Bronchus fibroblast of lung (primary cell): Measurements from ENCODE around the gene TLN1. TPM values are rescaled to one million over a fixed set of nuclear protein-coding genes. Genes with fewer than 3 reads are reported as not detected.

Experiments used
- total RNA-seq: library from RNA; depleted of rRNA; stranded (reverse); fragments of >200 nt; gene quantifications from 2 replicates; pipeline ENCODE4 v1.2.3, GENCODE V29; 2015

The TLN1 gene, protein sequence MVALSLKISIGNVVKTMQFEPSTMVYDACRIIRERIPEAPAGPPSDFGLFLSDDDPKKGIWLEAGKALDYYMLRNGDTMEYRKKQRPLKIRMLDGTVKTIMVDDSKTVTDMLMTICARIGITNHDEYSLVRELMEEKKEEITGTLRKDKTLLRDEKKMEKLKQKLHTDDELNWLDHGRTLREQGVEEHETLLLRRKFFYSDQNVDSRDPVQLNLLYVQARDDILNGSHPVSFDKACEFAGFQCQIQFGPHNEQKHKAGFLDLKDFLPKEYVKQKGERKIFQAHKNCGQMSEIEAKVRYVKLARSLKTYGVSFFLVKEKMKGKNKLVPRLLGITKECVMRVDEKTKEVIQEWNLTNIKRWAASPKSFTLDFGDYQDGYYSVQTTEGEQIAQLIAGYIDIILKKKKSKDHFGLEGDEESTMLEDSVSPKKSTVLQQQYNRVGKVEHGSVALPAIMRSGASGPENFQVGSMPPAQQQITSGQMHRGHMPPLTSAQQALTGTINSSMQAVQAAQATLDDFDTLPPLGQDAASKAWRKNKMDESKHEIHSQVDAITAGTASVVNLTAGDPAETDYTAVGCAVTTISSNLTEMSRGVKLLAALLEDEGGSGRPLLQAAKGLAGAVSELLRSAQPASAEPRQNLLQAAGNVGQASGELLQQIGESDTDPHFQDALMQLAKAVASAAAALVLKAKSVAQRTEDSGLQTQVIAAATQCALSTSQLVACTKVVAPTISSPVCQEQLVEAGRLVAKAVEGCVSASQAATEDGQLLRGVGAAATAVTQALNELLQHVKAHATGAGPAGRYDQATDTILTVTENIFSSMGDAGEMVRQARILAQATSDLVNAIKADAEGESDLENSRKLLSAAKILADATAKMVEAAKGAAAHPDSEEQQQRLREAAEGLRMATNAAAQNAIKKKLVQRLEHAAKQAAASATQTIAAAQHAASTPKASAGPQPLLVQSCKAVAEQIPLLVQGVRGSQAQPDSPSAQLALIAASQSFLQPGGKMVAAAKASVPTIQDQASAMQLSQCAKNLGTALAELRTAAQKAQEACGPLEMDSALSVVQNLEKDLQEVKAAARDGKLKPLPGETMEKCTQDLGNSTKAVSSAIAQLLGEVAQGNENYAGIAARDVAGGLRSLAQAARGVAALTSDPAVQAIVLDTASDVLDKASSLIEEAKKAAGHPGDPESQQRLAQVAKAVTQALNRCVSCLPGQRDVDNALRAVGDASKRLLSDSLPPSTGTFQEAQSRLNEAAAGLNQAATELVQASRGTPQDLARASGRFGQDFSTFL (N-terminal part only)
- 279 and 318 TPM in 2 replicates for total RNA-seq

DNA sequence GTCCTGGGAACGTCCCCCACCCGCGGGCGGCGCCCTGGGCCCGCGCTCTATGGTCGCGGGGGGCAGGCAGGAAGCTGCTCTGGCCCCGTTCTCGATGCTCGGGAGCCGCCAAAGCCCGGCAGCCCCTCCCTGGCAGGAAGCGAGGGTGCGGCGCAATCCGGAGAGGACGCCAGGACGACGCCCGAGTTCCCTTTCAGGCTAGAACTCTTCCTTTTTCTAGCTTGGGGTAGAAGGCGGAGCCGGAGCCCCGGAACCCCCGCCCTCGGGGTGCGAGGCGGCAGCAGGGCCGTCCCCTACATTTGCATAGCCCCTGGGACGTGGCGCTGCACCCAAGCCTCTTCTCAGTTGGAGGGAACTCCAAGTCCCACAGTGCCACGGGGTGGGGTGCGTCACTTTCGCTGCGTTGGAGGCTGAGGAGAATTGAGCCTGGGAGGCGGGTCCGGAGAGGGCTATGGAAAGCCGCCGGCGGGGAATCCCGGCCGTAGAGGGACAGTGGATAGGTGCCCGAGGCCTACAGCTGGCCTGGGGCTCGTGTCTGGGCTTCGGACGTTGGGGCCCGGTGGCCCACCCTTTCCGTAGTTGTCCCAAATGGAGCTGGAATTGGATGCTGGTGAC is at the start of gene TLN1, which contains the start of gene CREB3:
Gene TLN1, minus strand, starts transcription at position 11 of the 615 bp plus-strand sequence. CDS start 6,501 bp downstream, outside the sequence.
Gene CREB3, plus strand, starts transcription at position 482 of the 615 bp plus-strand sequence. Its CDS starts 107 bp downstream, at position 589.

DNA sequence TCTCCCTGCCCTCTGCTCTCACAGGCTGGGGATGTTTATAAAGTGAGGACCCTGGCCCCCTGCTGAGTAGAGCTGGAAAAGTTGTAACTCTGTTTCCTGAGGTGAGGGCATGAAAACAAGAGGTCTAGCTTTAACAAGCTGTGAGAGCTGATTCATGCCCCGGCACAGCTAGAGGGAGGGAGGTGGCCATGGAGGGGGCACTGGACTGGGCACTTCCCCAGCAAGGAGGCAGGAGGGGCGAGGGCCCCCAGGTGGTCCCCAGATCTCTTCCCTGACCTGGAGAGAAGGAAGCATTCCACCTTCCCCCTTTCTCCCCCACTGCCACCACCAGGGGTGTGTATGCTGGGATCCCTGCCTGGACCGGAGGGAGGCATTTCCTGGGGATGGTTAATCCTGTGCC is 22.3 kb upstream of the TLN1 start, which contains the start of gene MSMP:
Gene MSMP, minus strand, starts transcription at position 13 of the 400 bp plus-strand sequence. CDS start 147 bp downstream, outside the sequence.

DNA sequence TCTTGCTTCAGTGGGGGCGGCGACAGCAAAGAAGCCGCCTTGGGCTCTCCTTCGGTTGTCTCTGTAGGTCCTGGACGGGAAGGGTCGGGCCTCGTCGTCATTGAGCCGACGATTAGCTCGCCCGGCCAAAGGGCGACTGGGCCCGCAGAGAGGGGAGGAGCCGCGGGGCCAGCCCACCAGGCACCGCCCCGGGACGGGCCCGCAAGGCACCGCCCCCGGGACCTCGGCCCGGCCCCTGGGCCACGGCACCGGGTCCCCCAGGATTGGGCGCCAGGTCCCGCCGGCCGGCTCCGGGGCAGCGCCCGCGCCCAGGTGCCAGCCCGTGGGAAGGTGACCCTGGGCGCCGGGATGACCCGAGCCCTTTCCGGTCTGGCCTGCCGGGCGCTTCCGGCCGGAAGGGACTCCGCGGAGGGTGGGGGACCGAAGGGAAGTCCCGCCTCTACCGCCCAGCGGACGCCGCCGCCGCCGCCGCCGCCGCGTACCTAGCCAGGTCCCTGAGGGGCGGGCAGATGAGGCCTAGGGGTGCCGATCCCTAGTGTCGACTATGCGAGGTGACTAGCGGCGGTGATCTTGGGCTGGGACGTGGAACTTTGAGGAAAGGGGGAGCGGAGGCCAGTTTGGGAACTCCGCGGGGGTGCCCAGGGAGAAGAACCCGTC is 17.0 kb upstream of the TLN1 start, which contains the start of the genes GBA2 and RGP1:
Gene GBA2, minus strand, starts transcription at position 371 of the 657 bp plus-strand sequence. CDS start 524 bp downstream, outside the sequence.
Gene RGP1, plus strand, starts transcription at position 430 of the 657 bp plus-strand sequence. CDS start 469 bp downstream, outside the sequence.

DNA sequence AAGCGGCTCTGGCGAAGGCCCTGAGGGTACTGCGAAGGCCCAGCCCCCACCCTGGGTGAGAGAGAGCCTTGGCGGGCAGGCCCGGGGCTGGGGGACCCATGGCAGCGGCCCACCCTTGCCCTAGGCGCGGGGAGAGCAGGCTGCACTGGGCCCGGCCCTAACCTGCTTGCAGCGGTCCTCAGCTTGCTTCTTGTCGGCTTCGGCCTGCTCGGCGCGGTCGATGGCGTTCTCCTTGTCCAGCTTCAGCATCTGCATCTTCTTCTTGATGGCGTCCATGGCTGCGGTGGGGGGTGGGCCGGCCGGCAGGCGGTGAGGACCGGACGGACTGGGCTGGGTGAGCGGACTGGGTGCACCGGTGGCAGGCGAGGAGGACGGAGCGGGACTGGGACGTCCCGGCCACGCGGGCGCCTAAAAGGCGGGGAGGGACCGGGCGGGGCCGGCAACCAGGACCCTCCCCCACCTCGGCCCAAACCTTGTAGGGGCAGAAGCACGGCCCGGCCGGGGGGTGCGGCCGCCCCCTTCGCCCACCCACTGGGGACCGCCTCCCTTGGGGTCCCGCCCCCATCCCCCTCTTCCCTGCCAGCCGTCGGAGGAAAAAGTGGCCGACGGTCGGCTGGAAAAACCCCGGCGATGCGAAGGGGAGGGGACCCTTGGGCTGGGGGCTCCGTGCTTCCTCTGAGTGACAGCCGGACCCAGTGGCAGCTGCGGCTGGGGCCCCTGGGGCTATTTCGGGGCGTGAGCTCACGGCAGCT is 42.3 kb downstream of the TLN1 start, which contains the start of gene TPM2:
Gene TPM2, minus strand, starts transcription at position 384 of the 752 bp plus-strand sequence. Its CDS starts 108 bp downstream, at position 276.

DNA sequence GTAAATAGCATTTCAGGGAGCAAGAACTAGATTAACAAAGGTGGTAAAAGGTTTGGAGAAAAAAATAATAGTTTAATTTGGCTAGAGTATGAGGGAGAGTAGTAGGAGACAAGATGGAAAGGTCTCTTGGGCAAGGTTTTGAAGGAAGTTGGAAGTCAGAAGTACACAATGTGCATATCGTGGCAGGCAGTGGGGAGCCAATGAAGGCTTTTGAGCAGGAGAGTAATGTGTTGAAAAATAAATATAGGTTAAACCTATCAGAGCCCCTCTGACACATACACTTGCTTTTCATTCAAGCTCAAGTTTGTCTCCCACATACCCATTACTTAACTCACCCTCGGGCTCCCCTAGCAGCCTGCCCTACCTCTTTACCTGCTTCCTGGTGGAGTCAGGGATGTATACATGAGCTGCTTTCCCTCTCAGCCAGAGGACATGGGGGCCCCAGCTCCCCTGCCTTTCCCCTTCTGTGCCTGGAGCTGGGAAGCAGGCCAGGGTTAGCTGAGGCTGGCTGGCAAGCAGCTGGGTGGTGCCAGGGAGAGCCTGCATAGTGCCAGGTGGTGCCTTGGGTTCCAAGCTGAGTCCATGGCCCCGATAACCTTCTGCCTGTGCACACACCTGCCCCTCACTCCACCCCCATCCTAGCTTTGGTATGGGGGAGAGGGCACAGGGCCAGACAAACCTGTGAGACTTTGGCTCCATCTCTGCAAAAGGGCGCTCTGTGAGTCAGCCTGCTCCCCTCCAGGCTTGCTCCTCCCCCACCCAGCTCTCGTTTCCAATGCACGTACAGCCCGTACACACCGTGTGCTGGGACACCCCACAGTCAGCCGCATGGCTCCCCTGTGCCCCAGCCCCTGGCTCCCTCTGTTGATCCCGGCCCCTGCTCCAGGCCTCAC is 58.6 kb downstream of the TLN1 start, which contains the start of gene CA9:
Gene CA9, plus strand, starts transcription at position 797 of the 893 bp plus-strand sequence. Its CDS starts 32 bp downstream, at position 829.

DNA sequence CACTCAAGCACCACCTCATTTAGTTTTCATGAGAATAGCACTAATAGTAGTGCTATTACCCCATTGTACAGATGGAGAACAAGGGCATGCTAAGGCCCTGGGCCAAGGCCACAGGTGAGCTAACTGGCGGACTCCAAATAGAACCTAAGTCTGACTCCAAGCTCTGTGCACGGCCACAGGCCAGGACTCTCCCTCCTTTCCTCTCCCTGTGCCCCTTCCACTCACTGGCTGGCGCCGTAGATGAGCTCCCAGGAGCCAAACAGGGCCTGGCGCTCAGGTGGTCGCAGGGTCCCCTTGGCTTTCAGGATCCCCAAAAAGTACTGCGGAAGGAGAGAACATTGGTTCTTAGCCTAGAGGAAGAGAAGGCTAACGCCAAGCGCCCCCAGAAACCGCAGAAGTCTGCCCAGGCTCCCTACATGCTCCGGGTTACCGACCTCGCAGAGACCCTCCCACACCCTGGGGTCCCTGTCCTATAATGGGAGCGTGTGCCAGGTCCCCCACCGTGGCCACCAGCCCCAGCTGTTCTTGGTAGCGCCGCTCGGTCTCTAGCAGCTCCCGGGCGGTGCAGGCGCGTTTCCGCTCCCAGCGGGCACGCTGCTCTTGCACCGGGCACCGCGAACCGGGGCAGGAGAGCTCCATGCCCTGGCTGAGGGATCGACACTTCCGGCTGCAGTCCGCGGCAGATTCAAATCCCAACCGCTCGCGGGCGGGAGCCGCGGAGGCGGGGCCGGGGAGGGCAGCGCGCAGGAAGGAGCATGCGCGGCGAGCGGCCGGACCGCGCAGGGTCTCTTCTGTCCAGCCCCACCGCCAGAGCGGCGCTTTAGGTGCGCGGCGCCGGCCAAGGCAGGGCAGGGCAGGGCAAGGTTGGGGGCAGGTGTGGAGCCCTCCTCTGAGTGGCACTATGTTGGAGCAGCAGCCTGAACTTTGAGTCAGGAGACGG is 67.2 kb downstream of the TLN1 start, which contains the start of gene ARHGEF39:
Gene ARHGEF39, minus strand, starts transcription at position 665 of the 940 bp plus-strand sequence. Its CDS starts 26 bp downstream, at position 639.

DNA sequence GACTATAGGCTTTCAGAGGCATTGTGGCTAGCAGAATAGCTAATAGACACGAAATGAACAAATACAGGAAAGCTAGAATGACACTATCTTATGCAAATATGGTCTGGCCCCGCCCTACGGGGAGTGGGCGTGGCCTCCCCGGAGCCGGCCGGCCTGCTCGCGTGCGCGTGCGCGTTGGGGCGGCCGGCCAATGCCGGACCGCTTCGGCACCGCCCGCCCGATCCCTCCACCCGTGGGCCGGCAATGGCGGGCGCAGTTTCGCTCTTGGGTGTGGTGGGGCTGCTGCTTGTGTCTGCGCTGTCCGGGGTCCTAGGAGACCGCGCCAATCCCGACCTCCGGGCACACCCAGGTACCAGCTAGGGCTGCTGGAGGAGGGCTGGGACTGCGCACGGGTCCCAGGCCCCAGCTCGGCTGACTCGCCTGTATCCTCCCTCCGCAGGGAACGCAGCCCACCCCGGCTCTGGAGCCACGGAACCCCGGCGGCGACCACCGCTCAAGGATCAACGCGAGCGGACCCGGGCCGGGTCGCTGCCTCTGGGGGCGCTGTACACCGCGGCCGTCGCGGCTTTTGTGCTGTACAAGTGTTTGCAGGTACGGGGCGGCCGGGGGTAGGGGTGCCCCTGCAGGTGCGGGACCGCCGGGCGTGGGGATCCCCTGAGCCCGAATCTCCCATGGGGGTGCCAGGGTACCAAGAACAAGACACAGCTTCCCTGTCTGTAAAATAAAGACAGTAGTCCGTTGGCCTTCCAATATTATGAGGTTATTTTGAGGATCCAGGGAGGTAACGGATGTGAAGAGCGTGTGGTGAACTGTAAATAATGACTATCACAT is 73.6 kb downstream of the TLN1 start, which contains the start of gene CCDC107:
Gene CCDC107, plus strand, starts transcription at position 156 of the 831 bp plus-strand sequence. Its CDS starts 88 bp downstream, at position 244.

DNA sequence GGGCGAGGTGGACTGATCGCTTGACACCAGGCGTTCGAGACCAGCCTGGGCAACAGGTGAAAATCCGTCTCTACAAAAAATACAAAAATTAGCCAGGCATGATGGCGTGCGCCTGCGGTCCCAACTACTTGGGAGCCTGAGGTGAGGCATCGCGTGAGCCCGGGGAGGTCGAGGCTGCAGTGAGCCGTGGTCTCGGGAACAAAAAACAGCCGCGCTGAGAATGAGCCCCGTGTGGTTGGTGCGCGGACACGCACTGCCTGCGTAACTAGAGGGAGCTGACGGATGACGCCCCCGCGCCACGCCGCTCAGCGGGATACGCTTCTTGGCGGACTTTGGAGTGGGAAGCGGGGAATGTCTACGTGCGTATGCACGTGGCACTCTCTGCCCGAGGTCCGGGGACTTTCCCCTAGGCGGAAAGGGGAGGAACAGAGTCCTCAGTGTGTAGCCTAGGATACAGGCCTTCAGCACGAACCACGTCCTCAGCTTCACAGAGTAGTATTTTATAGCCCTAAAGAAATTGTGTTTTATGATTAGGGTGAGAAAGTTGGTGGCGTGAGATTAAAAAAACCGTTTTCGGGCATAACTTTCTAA is 74.4 kb downstream of the TLN1 start, which contains the start of gene RMRP:
Gene RMRP, minus strand, starts transcription at position 474 of the 591 bp plus-strand sequence.

DNA sequence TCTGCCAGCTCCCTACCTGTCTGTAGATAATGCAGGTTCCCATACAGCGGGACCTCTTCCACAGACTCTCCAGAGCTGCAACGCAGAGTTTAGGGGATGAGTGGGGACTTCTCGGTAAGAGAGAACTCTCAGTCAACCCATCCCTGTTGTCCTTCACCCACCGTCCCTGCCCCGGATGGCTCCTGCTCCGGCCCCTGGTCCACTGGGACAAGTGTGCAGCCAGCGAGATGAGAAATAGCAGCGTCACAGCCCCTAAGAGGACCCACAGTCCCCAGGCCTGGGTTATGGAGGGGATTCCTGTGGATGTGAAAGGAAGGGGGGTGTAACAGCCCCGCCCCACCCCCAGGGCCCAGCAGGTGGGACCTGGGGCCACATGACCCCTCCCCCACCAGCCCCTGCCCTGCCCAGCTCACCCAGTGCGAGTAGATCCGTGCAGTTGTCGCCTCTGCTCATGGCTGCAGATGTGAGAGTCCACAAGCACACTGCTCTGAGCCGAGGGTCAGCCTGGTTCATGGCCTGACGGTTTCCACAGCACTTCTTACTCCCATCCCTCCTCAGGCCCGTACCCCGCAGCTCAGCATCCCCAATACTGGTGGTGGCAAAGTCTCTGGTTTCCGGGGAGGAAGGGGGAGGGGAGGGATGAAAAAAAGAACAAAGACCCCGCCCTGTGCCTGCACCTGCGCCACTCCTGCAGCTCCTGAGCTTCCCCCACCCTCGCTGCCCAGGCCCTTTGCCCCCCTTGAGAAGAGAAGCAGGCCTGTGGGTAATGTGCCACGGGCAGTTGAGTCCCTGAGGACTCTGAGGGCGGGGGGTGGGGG is 81.4 kb downstream of the TLN1 start, which contains the start of gene SIT1:
Gene SIT1, minus strand, starts transcription at position 591 of the 818 bp plus-strand sequence. Its CDS starts 78 bp downstream, at position 513.

Other genes with a start within 250 kb of the TLN1 start
- 14.6 and 16.5 TPM in 2 replicates for gene RUSC2, start 242.1 kb downstream of the TLN1 start, total RNA-seq
- 11.7 and 11.8 TPM in 2 replicates for gene TESK1, start 126.9 kb downstream of the TLN1 start, total RNA-seq
- gene CD72, start 113.8 kb downstream of the TLN1 start, total RNA-seq: 0.50 and 1.0 TPM in 2 replicates
- gene SIT1, start 81.3 kb downstream of the TLN1 start, total RNA-seq: 0.15 TPM in 1 of 2 replicates, not detected in the other
- gene RMRP, start 74.2 kb downstream of the TLN1 start, total RNA-seq: 46,048 and 56,930 TPM in 2 replicates
- 15.0 and 17.7 TPM in 2 replicates for gene CCDC107, start 73.9 kb downstream of the TLN1 start, total RNA-seq
- gene ARHGEF39, start 67.0 kb downstream of the TLN1 start, total RNA-seq: 15.0 and 16.5 TPM in 2 replicates
- gene CA9, start 58.3 kb downstream of the TLN1 start, total RNA-seq: 0.74 and 0.84 TPM in 2 replicates
- gene TPM2, start 42.3 kb downstream of the TLN1 start, total RNA-seq: 521 and 660 TPM in 2 replicates
- gene CREB3, start 471 bp upstream of the TLN1 start, total RNA-seq: 59.6 and 73.3 TPM in 2 replicates
- gene GBA2, start 17.0 kb upstream of the TLN1 start, total RNA-seq: 23.9 and 25.1 TPM in 2 replicates
- gene RGP1, start 17.1 kb upstream of the TLN1 start, total RNA-seq: 10.1 and 10.6 TPM in 2 replicates
- not detected in 2 replicates for gene MSMP, start 22.1 kb upstream of the TLN1 start, total RNA-seq
- gene NPR2, start 59.4 kb upstream of the TLN1 start, total RNA-seq: 16.3 and 17.7 TPM in 2 replicates
- 1.5 and 2.4 TPM in 2 replicates for gene SPAG8, start 80.1 kb upstream of the TLN1 start, total RNA-seq
- gene HINT2, start 82.8 kb upstream of the TLN1 start, total RNA-seq: 31.3 and 46.1 TPM in 2 replicates
- not detected in 2 replicates for gene FAM221B, start 96.5 kb upstream of the TLN1 start, total RNA-seq
- gene TMEM8B, start 97.0 kb upstream of the TLN1 start, total RNA-seq: 3.9 and 4.3 TPM in 2 replicates
- not detected in 2 replicates for gene OR13J1, start 138.2 kb upstream of the TLN1 start, total RNA-seq
- gene HRCT1, start 174.0 kb upstream of the TLN1 start, total RNA-seq: 3.2 and 5.4 TPM in 2 replicates
- gene SPAAR, start 177.3 kb upstream of the TLN1 start, total RNA-seq: 0.34 TPM in 1 of 2 replicates, not detected in the other
- not detected in 2 replicates for gene OR2S2, start 226.0 kb upstream of the TLN1 start, total RNA-seq